Measurements from ENCODE around the gene CDH4.

The CDH4 gene

GRCh38 chr20:61897401-61898295 lies 645.6 kb downstream of the CDH4 start:
- DNase-seq, result no peak

GRCh38 chr20:61898405-61898804 lies 646.3 kb downstream of the CDH4 start:
- DNase-seq, result no peak

- no peak for DNase-seq
These were observed 648.2 kb downstream of the CDH4 start for GRCh38 chr20:61900011-61900944.

GRCh38 chr20:61900945-61901293 lies 648.9 kb downstream of the CDH4 start:
- DNase-seq, result no peak

GRCh38 chr20:61901392-61902220 lies 649.5 kb downstream of the CDH4 start:
- no peak for DNase-seq

- DNase-seq, result no peak
These were observed 650.3 kb downstream of the CDH4 start for GRCh38 chr20:61902221-61902869.

- no peak for DNase-seq
These were observed 651.7 kb downstream of the CDH4 start for GRCh38 chr20:61903575-61904340.

- no peak for DNase-seq
These were observed 652.4 kb downstream of the CDH4 start for GRCh38 chr20:61904456-61904855.

GRCh38 chr20:61905781-61906523 lies 653.9 kb downstream of the CDH4 start:
- no peak for DNase-seq

- no peak for DNase-seq
These were observed 655.2 kb downstream of the CDH4 start for GRCh38 chr20:61907081-61907891.

GRCh38 chr20:61908057-61909026 lies 656.3 kb downstream of the CDH4 start:
- DNase-seq, result no peak

- no peak for DNase-seq
These were observed 657.0 kb downstream of the CDH4 start for GRCh38 chr20:61909028-61909427.

GRCh38 chr20:61909821-61910220 lies 657.8 kb downstream of the CDH4 start:
- no peak for DNase-seq

GRCh38 chr20:61911824-61912223 lies 659.8 kb downstream of the CDH4 start:
- no peak for DNase-seq

- no peak for DNase-seq
These were observed 660.8 kb downstream of the CDH4 start for GRCh38 chr20:61912665-61913422.

GRCh38 chr20:61913423-61914225 lies 661.6 kb downstream of the CDH4 start:
- DNase-seq, result no peak

GRCh38 chr20:61915101-61915500 lies 663.0 kb downstream of the CDH4 start:
- DNase-seq, result no peak

All from NCI-H510A treated with DMSO at 0.1 percent for 48 hours (cell line).